ENCODE data around the gene ZNF512. TPM values are rescaled to one million over a fixed set of nuclear protein-coding genes. Genes with fewer than 3 reads are reported as not detected.

Gene ZNF512
- total and polyA plus RNA-seq, 9 of the 15 experiments (the other 6 are each of a cell fraction or from before 2014, with no cell fraction given): 24.7 to 101 (median 65.9) TPM

DNA sequence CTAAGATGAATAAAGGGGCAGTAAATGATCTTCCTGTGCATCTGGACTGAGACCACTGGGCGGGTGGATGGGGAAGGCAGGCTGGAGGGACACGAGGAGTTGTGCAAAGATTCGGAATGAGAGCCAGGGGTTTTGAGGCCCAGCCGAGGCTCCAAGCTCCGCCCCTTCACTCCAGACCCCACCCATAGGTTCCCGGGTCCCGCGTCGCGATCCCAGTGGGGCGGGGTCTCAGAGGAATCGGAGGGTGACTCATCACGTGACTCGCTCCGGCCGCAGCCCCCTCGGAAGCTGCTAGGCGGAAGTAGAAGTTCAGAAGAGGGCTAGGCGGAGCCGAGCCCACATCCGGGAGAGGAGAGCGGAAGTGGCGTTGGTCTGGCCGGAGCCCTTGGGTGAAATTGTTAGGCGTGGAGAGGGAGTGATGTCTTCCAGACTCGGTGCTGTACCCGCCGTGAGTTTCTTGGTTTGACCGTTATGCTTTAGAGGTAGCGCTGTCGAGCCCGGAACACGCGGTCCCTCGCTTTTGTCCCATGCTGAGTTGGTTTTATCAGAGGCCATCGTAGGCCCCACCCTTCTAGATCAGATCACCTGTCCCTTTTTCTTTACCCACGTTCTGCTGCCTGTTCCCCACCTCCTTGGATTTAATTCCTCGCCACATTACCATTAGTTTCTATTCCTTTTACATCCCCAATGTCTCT, at the start of gene ZNF512 (continued):
- TF ChIP-seq E2F8 (IDR thresholded peaks at IDR 0.05; ENCODE audit: low read depth, partially characterized antibody) (peak; percentile 86), ZNF445 (CRISPR knock-in tag; IDR thresholded peaks at IDR 0.05; ENCODE audit: low read depth) (no peak), CCNT2 (IDR thresholded peaks at IDR 0.05; ENCODE audit: borderline replicate concordance, extremely low read depth, insufficient read length, low read depth, low read length) (peak; percentile 39), KDM2B (CRISPR knock-in tag; IDR thresholded peaks at IDR 0.05) (no peak), RERE (CRISPR knock-in tag; IDR thresholded peaks at IDR 0.05; ENCODE audit: borderline replicate concordance) (no peak), MAFG (tag; conservative IDR thresholded peaks at IDR 0.05) (no peak), IRF2 (CRISPR knock-in tag; IDR thresholded peaks at IDR 0.05) (no peak), ZFX (CRISPR knock-in tag; IDR thresholded peaks at IDR 0.05) (peak; percentile 94), ZNF277 (CRISPR knock-in tag; IDR thresholded peaks at IDR 0.05; ENCODE audit: borderline replicate concordance) (no peak), KLF6 (CRISPR knock-in tag; IDR thresholded peaks at IDR 0.05; ENCODE audit: borderline replicate concordance) (0 out of 2 replicates have a peak, but pooled peaks have one; percentile 8), EHMT2 (IDR thresholded peaks at IDR 0.05) (no peak)
- TF ChIP-seq, protein P1, sequence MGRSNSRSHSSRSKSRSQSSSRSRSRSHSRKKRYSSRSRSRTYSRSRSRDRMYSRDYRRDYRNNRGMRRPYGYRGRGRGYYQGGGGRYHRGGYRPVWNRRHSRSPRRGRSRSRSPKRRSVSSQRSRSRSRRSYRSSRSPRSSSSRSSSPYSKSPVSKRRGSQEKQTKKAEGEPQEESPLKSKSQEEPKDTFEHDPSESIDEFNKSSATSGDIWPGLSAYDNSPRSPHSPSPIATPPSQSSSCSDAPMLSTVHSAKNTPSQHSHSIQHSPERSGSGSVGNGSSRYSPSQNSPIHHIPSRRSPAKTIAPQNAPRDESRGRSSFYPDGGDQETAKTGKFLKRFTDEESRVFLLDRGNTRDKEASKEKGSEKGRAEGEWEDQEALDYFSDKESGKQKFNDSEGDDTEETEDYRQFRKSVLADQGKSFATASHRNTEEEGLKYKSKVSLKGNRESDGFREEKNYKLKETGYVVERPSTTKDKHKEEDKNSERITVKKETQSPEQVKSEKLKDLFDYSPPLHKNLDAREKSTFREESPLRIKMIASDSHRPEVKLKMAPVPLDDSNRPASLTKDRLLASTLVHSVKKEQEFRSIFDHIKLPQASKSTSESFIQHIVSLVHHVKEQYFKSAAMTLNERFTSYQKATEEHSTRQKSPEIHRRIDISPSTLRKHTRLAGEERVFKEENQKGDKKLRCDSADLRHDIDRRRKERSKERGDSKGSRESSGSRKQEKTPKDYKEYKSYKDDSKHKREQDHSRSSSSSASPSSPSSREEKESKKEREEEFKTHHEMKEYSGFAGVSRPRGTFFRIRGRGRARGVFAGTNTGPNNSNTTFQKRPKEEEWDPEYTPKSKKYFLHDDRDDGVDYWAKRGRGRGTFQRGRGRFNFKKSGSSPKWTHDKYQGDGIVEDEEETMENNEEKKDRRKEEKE (IDR thresholded peaks at IDR 0.05; ENCODE audit: borderline replicate concordance in 1 of 2, control insufficient read depth in 1 of 2, low read depth in 2 of 2, low read length in 1 of 2): peak in 1 of 2 experiments; percentile 61; a peak in 1 of 4 replicates

Measured in K562 (cell line).